PC-3 (cell line): ENCODE results near the gene SELENOT. TPM values are rescaled to one million over a fixed set of nuclear protein-coding genes. Genes with fewer than 3 reads are reported as not detected.

Experiments
- ATAC-seq: fragments of 200-7000 bp; cut with Tn5 transposase; 2 replicates; pipeline ENCODE4 v1.9.1; 2020; ENCODE audit warnings: mild to moderate bottlenecking, moderate library complexity
- BruUV-seq: library from RNA; stranded (reverse); fragments of 400-500 nt; replicated peaks from 2 replicates; lab custom pipeline; 2021; lab: Mats Ljungman, UMichigan
- CTCF ChIA-PET: fragments of 300-600 bp; sonication (Branson Sonifier 250); formaldehyde crosslinking; loops from one replicate; lab custom pipeline; 2022; ENCODE audit warnings: antibody characterized with exemption; lab: Charles Lee
- POLR2A ChIA-PET: fragments of 300-600 bp; sonication (Branson Sonifier 250); formaldehyde crosslinking; loops from one replicate; lab custom pipeline; 2022; ENCODE audit warnings: antibody characterized with exemption; ENCODE audit not compliant: unreplicated experiment; lab: Charles Lee
- DNase-seq: peaks from one replicate; pipeline ENCODE4 v3.0.0-alpha.2; 2015
- H2AFZ ChIP-seq: fragments of 300-600 bp; sonication (generic); 2 replicates; pipeline ENCODE4 v1.6.0; 2016; ENCODE audit warnings: antibody characterized with exemption, low read length
- H3F3A ChIP-seq: fragments of 300-600 bp; sonication (generic); one replicate; pipeline ENCODE4 v1.6.0; 2017; ENCODE audit warnings: antibody characterized with exemption, low read length, control low read depth, mild to moderate bottlenecking; ENCODE audit not compliant: unreplicated experiment
- H3K27ac ChIP-seq: fragments of 300-600 bp; sonication (generic); 2 replicates; pipeline ENCODE4 v1.5.1; 2016; ENCODE audit warnings: mild to moderate bottlenecking, low read length
- H3K27me3 ChIP-seq: fragments of 300-600 bp; sonication (generic); 2 replicates; pipeline ENCODE4 v1.6.1; 2016; ENCODE audit warnings: low read length, mixed read lengths
- H3K36me3 ChIP-seq: fragments of 300-600 bp; sonication (generic); 2 replicates; pipeline ENCODE4 v1.6.1; 2016; ENCODE audit warnings: low read depth, mixed run types, low read length, mixed read lengths
- H3K4me1 ChIP-seq: fragments of 300-600 bp; sonication (generic); 2 replicates; pipeline ENCODE4 v1.5.1; 2016; ENCODE audit warnings: low read length; ENCODE audit not compliant: insufficient read depth
- H3K4me2 ChIP-seq: fragments of 300-600 bp; sonication (generic); 2 replicates; pipeline ENCODE4 v1.6.0; 2016; ENCODE audit warnings: low read length
- H3K4me3 ChIP-seq: fragments of 300-600 bp; sonication (generic); 2 replicates; pipeline ENCODE4 v1.5.1; 2016; ENCODE audit warnings: mild to moderate bottlenecking, low read length, mixed read lengths
- H3K79me2 ChIP-seq: fragments of 300-600 bp; sonication (generic); 2 replicates; pipeline ENCODE4 v1.6.1; 2017; ENCODE audit warnings: low read length, mixed read lengths
- H3K9ac ChIP-seq: fragments of 300-600 bp; sonication (generic); 2 replicates; pipeline ENCODE4 v1.6.0; 2016; ENCODE audit warnings: mild to moderate bottlenecking, low read length
- H3K9me2 ChIP-seq: fragments of 300-600 bp; sonication (generic); replicated peaks from 2 replicates; pipeline ENCODE4 v1.6.1; 2016; ENCODE audit warnings: mixed run types, low read length, mixed read lengths
- H3K9me3 ChIP-seq: fragments of 300-600 bp; sonication (generic); 2 replicates; pipeline ENCODE4 v1.6.1; 2016; ENCODE audit warnings: low read length, mixed read lengths
- H4K20me1 ChIP-seq: fragments of 300-600 bp; sonication (generic); 2 replicates; pipeline ENCODE4 v1.6.1; 2016; ENCODE audit warnings: low read length, mixed read lengths
- CTCF ChIP-seq: fragments of 300-600 bp; sonication (generic); conservative IDR thresholded peaks from 2 replicates; pipeline ENCODE4 v1.5.1; 2017; ENCODE audit warnings: antibody characterized with exemption, low read depth, mild to moderate bottlenecking, low read length
- EZH2 ChIP-seq: fragments of 300-600 bp; sonication (generic); IDR thresholded peaks from one replicate; pipeline ENCODE4 v1.6.1; 2017; ENCODE audit warnings: antibody characterized with exemption, mild to moderate bottlenecking, low read length; ENCODE audit not compliant: unreplicated experiment
- EZH2phosphoT487 ChIP-seq: fragments of 300-600 bp; sonication (generic); IDR thresholded peaks from 2 replicates; pipeline ENCODE4 v1.6.1; 2018; ENCODE audit warnings: mild to moderate bottlenecking, antibody characterized with exemption, low read length, borderline replicate concordance
- intact Hi-C: fragments of 100-400 bp; cut with micrococcal nuclease; formaldehyde crosslinking; loops from 2 replicates; pipeline ENCODE4 v1.9.0; 2023
- total RNA-seq: library from RNA; depleted of rRNA; stranded (reverse); fragments of >200 nt; gene quantifications from 2 replicates; pipeline ENCODE4 v1.2.3, GENCODE V29; 2014

The SELENOT gene
- total RNA-seq, 1 experiment from 2014 or later = 109 TPM

GRCh38 chr3:150612494-150612893, 9.4 kb downstream of the SELENOT start:
- H2AFZ ChIP-seq = no peak overlapping the region
- peaks cover 38% of the 10 kb centered on the region for H3K36me3 ChIP-seq
- H4K20me1 ChIP-seq = peaks cover 48% of the 10 kb centered on the region
- intact Hi-C loops = no loop called here
- H3K9ac ChIP-seq = no peak overlapping the region
- no peak overlapping the region for H3K4me2 ChIP-seq
- H3F3A ChIP-seq = no peaks in the 10 kb centered on the region
- no peaks in the 10 kb centered on the region for H3K27me3 ChIP-seq
- TF ChIP-seq EZH2phosphoT487 (no peak), EZH2 (no peak), CTCF (no peak)
- ATAC-seq = no peak
- no peak overlapping the region for H3K4me3 ChIP-seq
- no peaks in the 10 kb centered on the region for H3K9me3 ChIP-seq
- H3K27ac ChIP-seq = no peak overlapping the region
- CTCF ChIA-PET = no interaction called here
- no peaks in the 10 kb centered on the region for H3K9me2 ChIP-seq
- POLR2A ChIA-PET = no interaction called here
- H3K4me1 ChIP-seq = peaks cover 9% of the 10 kb centered on the region; the same call in 1 of the 2 replicates
- H3K79me2 ChIP-seq = peaks cover 81% of the 10 kb centered on the region
- no TSS peak for BruUV-seq
- DNase-seq = no peak

GRCh38 chr3:150613034-150613433, 9.9 kb downstream of the SELENOT start:
- POLR2A ChIA-PET = no interaction called here
- intact Hi-C loops = no loop called here

More at GRCh38 chr3:150613034-150613433, 9.9 kb downstream of the SELENOT start:
- H3K9me2 ChIP-seq = no peaks in the 10 kb centered on the region
- ATAC-seq (no peak), DNase-seq (no peak)
- peaks cover 43% of the 10 kb centered on the region for H4K20me1 ChIP-seq
- no peak overlapping the region for H3K9ac ChIP-seq
- no peaks in the 10 kb centered on the region for H3F3A ChIP-seq
- peaks cover 34% of the 10 kb centered on the region for H3K36me3 ChIP-seq
- H3K9me3 ChIP-seq = no peaks in the 10 kb centered on the region
- peaks cover 9% of the 10 kb centered on the region; the same call in 1 of the 2 replicates for H3K4me1 ChIP-seq
- BruUV-seq = no TSS peak
- H3K27ac ChIP-seq = no peak overlapping the region
- no peak overlapping the region for H3K4me2 ChIP-seq
- TF ChIP-seq EZH2phosphoT487 (no peak), EZH2 (no peak), CTCF (no peak)
- H3K79me2 ChIP-seq = peaks cover 81% of the 10 kb centered on the region
- H2AFZ ChIP-seq = no peak overlapping the region
- H3K4me3 ChIP-seq = no peak overlapping the region
- no peaks in the 10 kb centered on the region for H3K27me3 ChIP-seq
- CTCF ChIA-PET = no interaction called here
